HepG2 (cell line): Measurements from ENCODE around the gene IDNK.

Source experiments
- CEBPZ ChIP-seq: IDR thresholded peaks from 2 replicates; pipeline ENCODE4 v1.6.1; 2012; ENCODE audit warnings: low read length, improper control_type of control experiment
- GABPB1 ChIP-seq: IDR thresholded peaks from 2 replicates; pipeline ENCODE4 v1.6.1; 2016; ENCODE audit warnings: mild to moderate bottlenecking, missing genetic modification reagents, moderate library complexity, missing compliant biosample characterization
- HBP1 ChIP-seq: IDR thresholded peaks from 2 replicates; pipeline ENCODE4 v1.6.1; 2016; ENCODE audit warnings: low read depth, control low read depth
- MEF2D ChIP-seq: sonication (generic); formaldehyde crosslinking; IDR thresholded peaks from 2 replicates; pipeline ENCODE4 v1.5.1; 2020; ENCODE audit warnings: mild to moderate bottlenecking, missing genetic modification reagents
- PATZ1 ChIP-seq: sonication (generic); formaldehyde crosslinking; IDR thresholded peaks from 2 replicates; pipeline ENCODE4 v1.4.0; 2020; ENCODE audit warnings: missing genetic modification reagents
- RAD51 ChIP-seq: fragments of 450-650 bp; IDR thresholded peaks from 2 replicates; pipeline ENCODE4 v1.6.1; 2016; ENCODE audit warnings: borderline replicate concordance
- RBAK ChIP-seq: sonication (generic); formaldehyde crosslinking; IDR thresholded peaks from 2 replicates; pipeline ENCODE4 v1.5.1; 2020; ENCODE audit warnings: mild to moderate bottlenecking, missing genetic modification reagents
- SMAD3 ChIP-seq: sonication (generic); formaldehyde crosslinking; IDR thresholded peaks from 2 replicates; pipeline ENCODE4 v1.4.0; 2020; ENCODE audit warnings: missing genetic modification reagents
- SP1 ChIP-seq, 2 experiments: fragments of 450-650 bp in 1 of 2; sonication (generic) in 1 of 2; formaldehyde crosslinking in 1 of 2; IDR thresholded peaks; 2 replicates each; pipeline versions ENCODE4 v1.4.0 to v1.6.1; 2016 to 2020; ENCODE audit warnings: missing genetic modification reagents in 1 of 2
- ZBTB34 ChIP-seq: sonication (generic); formaldehyde crosslinking; IDR thresholded peaks from 2 replicates; pipeline ENCODE4 v1.8.0; 2022; ENCODE audit warnings: mild to moderate bottlenecking, missing genetic modification reagents

GRCh38 chr9:83636813-83637212, 13.9 kb downstream of the IDNK start:
- no peak for TF ChIP-seq RAD51
- TF ChIP-seq PATZ1 (CRISPR knock-in tag): no peak
- TF ChIP-seq ZBTB34 (CRISPR knock-in tag): no peak
- TF ChIP-seq SP1 (IDR thresholded peaks at IDR 0.05): no peak
- no peak for TF ChIP-seq SP1 (CRISPR knock-in tag; IDR thresholded peaks at IDR 0.05)
- TF ChIP-seq HBP1: no peak
- no peak for TF ChIP-seq MEF2D (CRISPR knock-in tag)
- TF ChIP-seq CEBPZ: no peak
- no peak for TF ChIP-seq RBAK
- TF ChIP-seq SMAD3: no peak
- no peak for TF ChIP-seq GABPB1 (CRISPR knock-in tag)
